GM19455 (cell line): ENCODE measurements around the gene TRAPPC5.
"Not testable (repeated sequence)": the region's sequence is repeated elsewhere in the genome, so short reads cannot be mapped to it uniquely, and the experiment has no call there.

Source experiments
- ATAC-seq: cut with Tn5 transposase; IDR thresholded peaks from one replicate; pipeline ENCODE4 v1.9.1; 2021; ENCODE audit not compliant: unreplicated experiment

TRAPPC5 gene

GRCh38 chr19:7680606-7681339, at the start of gene TRAPPC5:
TSS of gene TRAPPC5 (plus strand) at chr19:7680833. CDS start at chr19:7682254, 1,421 bp downstream.
- peak; percentile 40 for ATAC-seq

- ATAC-seq = no peak
Measured at GRCh38 chr19:7631577-7631976, 49.1 kb upstream of the TRAPPC5 start.

- ATAC-seq = no peak
Measured at GRCh38 chr19:7632340-7633203, 48.1 kb upstream of the TRAPPC5 start.

- ATAC-seq = no peak
Measured at GRCh38 chr19:7633698-7634097, 46.9 kb upstream of the TRAPPC5 start, which contains the start of gene PCP2. TSS of gene PCP2 (minus strand) at chr19:7633719. CDS start at chr19:7633457, 262 bp downstream.

- ATAC-seq = no peak
Measured at GRCh38 chr19:7635670-7636069, 45.0 kb upstream of the TRAPPC5 start.

- no peak for ATAC-seq
Measured at GRCh38 chr19:7636317-7636690, 44.3 kb upstream of the TRAPPC5 start.

GRCh38 chr19:7636691-7637373, 43.8 kb upstream of the TRAPPC5 start, which contains the start of gene STXBP2:
TSS of gene STXBP2 (plus strand) at chr19:7637110. CDS start at chr19:7637150, 40 bp downstream.
- peak; percentile 69 for ATAC-seq

- ATAC-seq = no peak
Measured at GRCh38 chr19:7637374-7638256, 43.0 kb upstream of the TRAPPC5 start.

- ATAC-seq = no peak
Measured at GRCh38 chr19:7638802-7639465, 41.7 kb upstream of the TRAPPC5 start.

- no peak for ATAC-seq
Measured at GRCh38 chr19:7639863-7640348, 40.7 kb upstream of the TRAPPC5 start.

- ATAC-seq = no peak
Measured at GRCh38 chr19:7640803-7641202, 39.8 kb upstream of the TRAPPC5 start.

- no peak for ATAC-seq
Measured at GRCh38 chr19:7641290-7642276, 39.0 kb upstream of the TRAPPC5 start.

GRCh38 chr19:7642295-7643030, 38.2 kb upstream of the TRAPPC5 start:
- ATAC-seq = no peak

GRCh38 chr19:7643031-7643415, 37.6 kb upstream of the TRAPPC5 start:
- ATAC-seq = no peak

- not testable (repeated sequence) for ATAC-seq
Measured at GRCh38 chr19:7643629-7644549, 36.7 kb upstream of the TRAPPC5 start.

- ATAC-seq = no peak
Measured at GRCh38 chr19:7644550-7644877, 36.1 kb upstream of the TRAPPC5 start.

- ATAC-seq = no peak
Measured at GRCh38 chr19:7645163-7645562, 35.5 kb upstream of the TRAPPC5 start.
